SKM-1 treated with dmso at 0.1 percent for 144 hours (cell line): ENCODE results near the gene UPK2.
"Not testable (repeated sequence)": the region's sequence is repeated elsewhere in the genome, so short reads cannot be mapped to it uniquely, and the experiment has no call there.

ENCODE experiments used
- DNase-seq: peaks from one replicate; lab custom pipeline; 2025; ENCODE audit not compliant: unreplicated experiment; lab: John Stamatoyannopoulos, UW

Gene UPK2

GRCh38 chr11:118984825-118985224 is 28.7 kb downstream of the UPK2 start:
- DNase-seq = no peak

GRCh38 chr11:118988280-118988679 is 32.2 kb downstream of the UPK2 start:
- no peak for DNase-seq

- not testable (repeated sequence) for DNase-seq
Observed at GRCh38 chr11:118991486-118992038, 35.5 kb downstream of the UPK2 start.

- peak; percentile 21 for DNase-seq
Observed at GRCh38 chr11:118996926-118997626, 41.0 kb downstream of the UPK2 start.

GRCh38 chr11:118997627-118998387 is 41.7 kb downstream of the UPK2 start, which contains the start of gene CENATAC:
CENATAC (plus strand) TSS chr11:118998138; CDS start chr11:118998198, 60 bp downstream.
- peak; percentile 91 for DNase-seq

GRCh38 chr11:118998388-118998717 is 42.3 kb downstream of the UPK2 start:
- DNase-seq = no peak

GRCh38 chr11:118998822-118999221 is 42.7 kb downstream of the UPK2 start:
- no peak for DNase-seq

GRCh38 chr11:119000906-119001305 is 44.8 kb downstream of the UPK2 start:
- DNase-seq = no peak

- DNase-seq = no peak
Observed at GRCh38 chr11:119006656-119007055, 50.6 kb downstream of the UPK2 start.
